AG09309 (cell line): ENCODE results near the gene TMEM259.

ENCODE experiments used
- DNase-seq: peaks from one replicate; pipeline ENCODE4 v3.0.0-alpha.2; 2010; ENCODE audit warnings: low read depth
- H3K4me3 ChIP-seq: 2 replicates; pipeline ENCODE4 v1.5.1; 2011; ENCODE audit warnings: mild to moderate bottlenecking, low read depth, low read length, moderate library complexity; ENCODE audit not compliant: control insufficient read depth
- CTCF ChIP-seq: IDR thresholded peaks from 2 replicates; pipeline ENCODE4 v1.5.1; 2011; ENCODE audit warnings: mild to moderate bottlenecking, low read depth, low read length, inconsistent platforms; ENCODE audit not compliant: insufficient read depth, control insufficient read depth; ENCODE audit errors: missing control alignments

Gene TMEM259

GRCh38 chr19:1007399-1008251, 13.3 kb downstream of the TMEM259 start:
- no peak for TF ChIP-seq CTCF
- DNase-seq = no peak
- H3K4me3 ChIP-seq = no peak overlapping the region

GRCh38 chr19:1006711-1007398, 14.1 kb downstream of the TMEM259 start:
- no peak for DNase-seq
- TF ChIP-seq CTCF = no peak
- no peak overlapping the region for H3K4me3 ChIP-seq

- H3K4me3 ChIP-seq = no peak overlapping the region
- TF ChIP-seq CTCF = no peak
- no peak for DNase-seq
Observed at GRCh38 chr19:1004803-1005664, 15.9 kb downstream of the TMEM259 start.

- TF ChIP-seq CTCF = no peak
- DNase-seq = no peak
Observed at GRCh38 chr19:1004204-1004802, 16.6 kb downstream of the TMEM259 start.

GRCh38 chr19:1003283-1003682, 17.6 kb downstream of the TMEM259 start:
- no peak overlapping the region for H3K4me3 ChIP-seq
- TF ChIP-seq CTCF = no peak
- no peak for DNase-seq

More at GRCh38 chr19:1004204-1004802, 16.6 kb downstream of the TMEM259 start:
- H3K4me3 ChIP-seq = no peak overlapping the region

- H3K4me3 ChIP-seq = no peak overlapping the region
- TF ChIP-seq CTCF = no peak
- no peak for DNase-seq
Observed at GRCh38 chr19:1002600-1002999, 18.3 kb downstream of the TMEM259 start.
